ENCODE measurements around the gene TMEM123.

TMEM123 gene

DNA sequence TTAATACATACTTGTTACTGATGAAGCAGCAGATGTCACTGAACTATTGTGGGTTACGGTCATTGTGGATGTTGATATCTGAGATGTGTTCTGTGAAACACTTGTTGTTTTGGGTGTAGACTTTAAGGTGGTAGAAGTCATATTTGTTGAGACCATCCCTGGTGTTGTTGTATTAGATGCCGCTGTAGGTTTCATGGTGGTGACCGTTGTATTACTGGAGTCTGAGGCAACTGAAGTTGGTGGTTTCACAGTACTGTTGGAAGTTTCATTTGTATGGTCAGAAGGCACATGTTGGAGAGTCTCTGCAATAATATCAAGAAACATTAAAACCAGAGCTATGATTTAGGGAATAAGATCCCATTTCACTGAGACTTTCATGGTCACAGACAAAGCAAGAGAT is 50.7 kb downstream of the TMEM123 start:
- H3K9me3 ChIP-seq (ENCODE audit: low read length), result no peaks in the 10 kb centered on the region
- H3K4me3 ChIP-seq (ENCODE audit: low read depth, low read length, poor library complexity, severe bottlenecking), result no peak overlapping the region
- peaks cover 11% of the 10 kb centered on the region for H3K4me1 ChIP-seq (ENCODE audit: insufficient read depth, low read length, severe bottlenecking)
- H3F3A ChIP-seq (ENCODE audit: insufficient read depth, low read length), result peaks cover 9% of the 10 kb centered on the region
- no peak overlapping the region for H3K4me2 ChIP-seq (ENCODE audit: low read length)
- H3K27me3 ChIP-seq (ENCODE audit: insufficient read depth, low read length), result no peaks in the 10 kb centered on the region
- no peak overlapping the region for H3K9ac ChIP-seq (ENCODE audit: low read length)
- H4K20me1 ChIP-seq (ENCODE audit: insufficient read depth, low read length), result no peaks in the 10 kb centered on the region
- H3K9me2 ChIP-seq (ENCODE audit: low read depth, low read length), result no peaks in the 10 kb centered on the region
- H2AFZ ChIP-seq (ENCODE audit: low read length), result no peak overlapping the region
- peaks cover 16% of the 10 kb centered on the region for H3K79me2 ChIP-seq (ENCODE audit: insufficient read depth, low read length)
- no peak for TF ChIP-seq EZH2 (IDR thresholded peaks at IDR 0.05; ENCODE audit: borderline replicate concordance, low read length)
- TF ChIP-seq, protein P1, sequence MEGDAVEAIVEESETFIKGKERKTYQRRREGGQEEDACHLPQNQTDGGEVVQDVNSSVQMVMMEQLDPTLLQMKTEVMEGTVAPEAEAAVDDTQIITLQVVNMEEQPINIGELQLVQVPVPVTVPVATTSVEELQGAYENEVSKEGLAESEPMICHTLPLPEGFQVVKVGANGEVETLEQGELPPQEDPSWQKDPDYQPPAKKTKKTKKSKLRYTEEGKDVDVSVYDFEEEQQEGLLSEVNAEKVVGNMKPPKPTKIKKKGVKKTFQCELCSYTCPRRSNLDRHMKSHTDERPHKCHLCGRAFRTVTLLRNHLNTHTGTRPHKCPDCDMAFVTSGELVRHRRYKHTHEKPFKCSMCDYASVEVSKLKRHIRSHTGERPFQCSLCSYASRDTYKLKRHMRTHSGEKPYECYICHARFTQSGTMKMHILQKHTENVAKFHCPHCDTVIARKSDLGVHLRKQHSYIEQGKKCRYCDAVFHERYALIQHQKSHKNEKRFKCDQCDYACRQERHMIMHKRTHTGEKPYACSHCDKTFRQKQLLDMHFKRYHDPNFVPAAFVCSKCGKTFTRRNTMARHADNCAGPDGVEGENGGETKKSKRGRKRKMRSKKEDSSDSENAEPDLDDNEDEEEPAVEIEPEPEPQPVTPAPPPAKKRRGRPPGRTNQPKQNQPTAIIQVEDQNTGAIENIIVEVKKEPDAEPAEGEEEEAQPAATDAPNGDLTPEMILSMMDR (IDR thresholded peaks at IDR 0.05; ENCODE audit: low read length), result no peak
- peaks cover 80% of the 10 kb centered on the region for H3K36me3 ChIP-seq (ENCODE audit: insufficient read depth, low read length)
- H3K27ac ChIP-seq (ENCODE audit: low read depth, low read length, poor library complexity, severe bottlenecking), result no peak overlapping the region

GRCh38 chr11:102400603-102401002 is 52.0 kb downstream of the TMEM123 start:
- Histone ChIP-seq H3K9ac (ENCODE audit: low read length) (no peak overlapping the region), H2AFZ (ENCODE audit: low read length) (no peak overlapping the region), H3K79me2 (ENCODE audit: insufficient read depth, low read length) (peaks cover 6% of the 10 kb centered on the region), H3K4me1 (ENCODE audit: insufficient read depth, low read length, severe bottlenecking) (peaks cover 22% of the 10 kb centered on the region), H3F3A (ENCODE audit: insufficient read depth, low read length) (peaks cover 9% of the 10 kb centered on the region), H3K9me3 (ENCODE audit: low read length) (no peaks in the 10 kb centered on the region), H3K27ac (ENCODE audit: low read depth, low read length, poor library complexity, severe bottlenecking) (no peak overlapping the region), H4K20me1 (ENCODE audit: insufficient read depth, low read length) (no peaks in the 10 kb centered on the region), H3K4me3 (ENCODE audit: low read depth, low read length, poor library complexity, severe bottlenecking) (no peak overlapping the region), H3K27me3 (ENCODE audit: insufficient read depth, low read length) (no peaks in the 10 kb centered on the region), H3K9me2 (ENCODE audit: low read depth, low read length) (no peaks in the 10 kb centered on the region), H3K4me2 (ENCODE audit: low read length) (no peak overlapping the region), H3K36me3 (ENCODE audit: insufficient read depth, low read length) (peaks cover 84% of the 10 kb centered on the region)
- TF ChIP-seq EZH2 (IDR thresholded peaks at IDR 0.05; ENCODE audit: borderline replicate concordance, low read length), result no peak
- TF ChIP-seq, protein P1 (IDR thresholded peaks at IDR 0.05; ENCODE audit: low read length), result no peak

DNA sequence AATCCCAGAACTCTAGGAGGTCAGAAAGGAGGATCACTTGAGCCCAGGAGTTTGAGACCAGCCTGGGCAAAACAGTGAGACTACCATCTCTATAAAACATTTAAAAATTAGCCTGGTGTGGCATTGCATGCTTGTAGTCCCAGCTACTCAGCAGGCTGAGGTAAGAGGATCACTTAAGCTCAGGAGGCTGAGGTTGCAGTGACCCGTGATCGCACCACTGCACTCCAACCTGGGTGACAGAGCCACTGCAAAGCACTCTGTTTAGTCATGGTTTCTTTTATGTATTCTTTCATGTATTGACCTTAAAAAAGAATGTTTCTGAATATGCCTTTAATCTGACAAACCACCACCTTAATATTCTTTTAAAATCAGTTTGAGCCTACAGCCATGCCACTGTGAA is 53.4 kb downstream of the TMEM123 start:
- H3F3A ChIP-seq (ENCODE audit: insufficient read depth, low read length), result peaks cover 9% of the 10 kb centered on the region
- TF ChIP-seq, protein P1 (IDR thresholded peaks at IDR 0.05; ENCODE audit: low read length), result no peak
- no peak for TF ChIP-seq EZH2 (IDR thresholded peaks at IDR 0.05; ENCODE audit: borderline replicate concordance, low read length)
- no peak overlapping the region for H3K27ac ChIP-seq (ENCODE audit: low read depth, low read length, poor library complexity, severe bottlenecking)
- H3K4me3 ChIP-seq (ENCODE audit: low read depth, low read length, poor library complexity, severe bottlenecking), result no peak overlapping the region
- no peaks in the 10 kb centered on the region for H3K79me2 ChIP-seq (ENCODE audit: insufficient read depth, low read length)
- H4K20me1 ChIP-seq (ENCODE audit: insufficient read depth, low read length), result no peaks in the 10 kb centered on the region
- no peak overlapping the region for H3K4me2 ChIP-seq (ENCODE audit: low read length)
- no peaks in the 10 kb centered on the region for H3K9me2 ChIP-seq (ENCODE audit: low read depth, low read length)
- H3K9ac ChIP-seq (ENCODE audit: low read length), result no peak overlapping the region
- H3K9me3 ChIP-seq (ENCODE audit: low read length), result no peaks in the 10 kb centered on the region
- H3K4me1 ChIP-seq (ENCODE audit: insufficient read depth, low read length, severe bottlenecking), result peaks cover 28% of the 10 kb centered on the region
- H3K36me3 ChIP-seq (ENCODE audit: insufficient read depth, low read length), result peaks cover 94% of the 10 kb centered on the region
- no peak overlapping the region for H2AFZ ChIP-seq (ENCODE audit: low read length)
- H3K27me3 ChIP-seq (ENCODE audit: insufficient read depth, low read length), result no peaks in the 10 kb centered on the region

Data from OCI-LY1 (cell line).